Nephron progenitor cell (in vitro differentiated cells): Measurements from ENCODE around the gene ANXA7.
A peak's percentile ranks its signal among the peaks of the same experiment; 100 is the strongest.

ENCODE experiments used
- DNase-seq: peaks from one replicate; pipeline ENCODE4 v3.0.0; 2021
- H3K27ac Mint-ChIP-seq: 2 replicates; pipeline ENCODE4 v1.8.0; 2021; ENCODE audit warnings: mild to moderate bottlenecking, moderate library complexity, mixed read lengths
- H3K27me3 Mint-ChIP-seq: 2 replicates; pipeline ENCODE4 v1.8.0; 2021; ENCODE audit warnings: mild to moderate bottlenecking, low read depth, mixed read lengths; ENCODE audit not compliant: poor library complexity
- H3K36me3 Mint-ChIP-seq: 2 replicates; pipeline ENCODE4 v1.8.0; 2021; ENCODE audit warnings: low read depth, mixed read lengths
- H3K4me1 Mint-ChIP-seq: 2 replicates; pipeline ENCODE4 v1.8.0; 2021; ENCODE audit warnings: mixed read lengths
- H3K4me3 Mint-ChIP-seq: 2 replicates; pipeline ENCODE4 v1.8.0; 2021; ENCODE audit warnings: mild to moderate bottlenecking, moderate library complexity, mixed read lengths
- H3K9me3 Mint-ChIP-seq: 2 replicates; pipeline ENCODE4 v1.8.0; 2021; ENCODE audit warnings: mild to moderate bottlenecking, moderate library complexity, mixed read lengths
- TF ChIP-seq, protein P1 (sequence below): fragments of 200-600 bp; sonication (generic); IDR thresholded peaks from 2 replicates; pipeline ENCODE4 v1.5.0; 2021; ENCODE audit warnings: antibody characterized with exemption

The ANXA7 gene

GRCh38 chr10:73432646-73433537 is 19.0 kb upstream of the ANXA7 start:
- Mint-ChIP-seq H3K9me3 (no peaks in the 10 kb centered on the region), H3K27ac (peak overlapping the region; percentile 98), H3K4me1 (peaks cover 25% of the 10 kb centered on the region), H3K27me3 (no peaks in the 10 kb centered on the region), H3K36me3 (peaks cover 27% of the 10 kb centered on the region), H3K4me3 (no peak overlapping the region)
- no peak for DNase-seq
- TF ChIP-seq, protein P1, sequence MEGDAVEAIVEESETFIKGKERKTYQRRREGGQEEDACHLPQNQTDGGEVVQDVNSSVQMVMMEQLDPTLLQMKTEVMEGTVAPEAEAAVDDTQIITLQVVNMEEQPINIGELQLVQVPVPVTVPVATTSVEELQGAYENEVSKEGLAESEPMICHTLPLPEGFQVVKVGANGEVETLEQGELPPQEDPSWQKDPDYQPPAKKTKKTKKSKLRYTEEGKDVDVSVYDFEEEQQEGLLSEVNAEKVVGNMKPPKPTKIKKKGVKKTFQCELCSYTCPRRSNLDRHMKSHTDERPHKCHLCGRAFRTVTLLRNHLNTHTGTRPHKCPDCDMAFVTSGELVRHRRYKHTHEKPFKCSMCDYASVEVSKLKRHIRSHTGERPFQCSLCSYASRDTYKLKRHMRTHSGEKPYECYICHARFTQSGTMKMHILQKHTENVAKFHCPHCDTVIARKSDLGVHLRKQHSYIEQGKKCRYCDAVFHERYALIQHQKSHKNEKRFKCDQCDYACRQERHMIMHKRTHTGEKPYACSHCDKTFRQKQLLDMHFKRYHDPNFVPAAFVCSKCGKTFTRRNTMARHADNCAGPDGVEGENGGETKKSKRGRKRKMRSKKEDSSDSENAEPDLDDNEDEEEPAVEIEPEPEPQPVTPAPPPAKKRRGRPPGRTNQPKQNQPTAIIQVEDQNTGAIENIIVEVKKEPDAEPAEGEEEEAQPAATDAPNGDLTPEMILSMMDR = no peak

GRCh38 chr10:73426318-73426717 is 12.5 kb upstream of the ANXA7 start:
- Mint-ChIP-seq H3K4me3 (no peak overlapping the region), H3K27ac (no peak overlapping the region), H3K27me3 (no peaks in the 10 kb centered on the region), H3K9me3 (no peaks in the 10 kb centered on the region), H3K4me1 (no peaks in the 10 kb centered on the region), H3K36me3 (peaks cover 58% of the 10 kb centered on the region)
- TF ChIP-seq, protein P1 = no peak
- DNase-seq = no peak

GRCh38 chr10:73424478-73424877 is 10.6 kb upstream of the ANXA7 start:
- Mint-ChIP-seq H3K4me3 (no peak overlapping the region), H3K27me3 (no peaks in the 10 kb centered on the region), H3K4me1 (no peaks in the 10 kb centered on the region), H3K36me3 (peaks cover 43% of the 10 kb centered on the region), H3K9me3 (no peaks in the 10 kb centered on the region), H3K27ac (no peak overlapping the region)
- TF ChIP-seq, protein P1 = no peak
- DNase-seq = no peak

- no peak overlapping the region for H3K27ac Mint-ChIP-seq
- TF ChIP-seq, protein P1 = no peak
- no peak for DNase-seq
- H3K27me3 Mint-ChIP-seq = no peaks in the 10 kb centered on the region
- no peaks in the 10 kb centered on the region for H3K4me1 Mint-ChIP-seq
- H3K9me3 Mint-ChIP-seq = no peaks in the 10 kb centered on the region
- peaks cover 43% of the 10 kb centered on the region for H3K36me3 Mint-ChIP-seq
- H3K4me3 Mint-ChIP-seq = no peak overlapping the region
These were observed 9.5 kb upstream of the ANXA7 start for GRCh38 chr10:73423309-73423708.

DNA sequence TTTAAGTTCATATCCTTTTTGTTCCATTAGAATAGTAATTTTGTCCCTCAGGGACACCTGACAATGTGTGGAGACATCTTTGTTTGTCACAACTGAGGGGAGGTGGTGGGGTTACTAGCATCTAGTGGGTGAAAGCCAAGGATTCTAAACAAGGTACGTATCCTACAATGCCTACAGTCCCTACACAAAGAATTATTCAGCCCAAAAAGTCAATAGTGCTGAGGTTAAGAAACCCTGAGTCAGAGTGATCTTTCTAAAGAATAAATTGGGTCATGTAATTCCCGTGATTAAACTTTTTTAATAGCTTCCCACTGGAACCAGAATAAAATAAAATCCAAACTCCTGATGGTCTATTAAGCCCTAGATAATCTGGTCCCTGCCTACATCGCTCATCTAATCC is 2.7 kb upstream of the ANXA7 start:
- Mint-ChIP-seq H3K27ac (no peak overlapping the region), H3K4me1 (peaks cover 22% of the 10 kb centered on the region), H3K4me3 (no peak overlapping the region), H3K27me3 (peaks cover 17% of the 10 kb centered on the region), H3K9me3 (no peaks in the 10 kb centered on the region), H3K36me3 (no peaks in the 10 kb centered on the region)
- TF ChIP-seq, protein P1 = no peak
- no peak for DNase-seq
